GM12875 (cell line): Measurements from ENCODE around the gene RPL34.

Experiments used
- H3K4me3 ChIP-seq: one replicate; pipeline ENCODE4 v1.5.1; 2011; ENCODE audit warnings: low read depth, low read length, control low read depth
- CTCF ChIP-seq: IDR thresholded peaks from 2 replicates; pipeline ENCODE4 v1.5.1; 2011; ENCODE audit warnings: low read depth, mild to moderate bottlenecking, control low read depth, inconsistent platforms, low read length, moderate library complexity, borderline replicate concordance; ENCODE audit not compliant: insufficient read depth

The RPL34 gene

GRCh38 chr4:108620101-108620932 is at the start of gene RPL34:
Gene RPL34 (plus strand): TSS chr4:108620576. CDS start chr4:108621960, 1,384 bp downstream.
- no peak for TF ChIP-seq CTCF
- H3K4me3 ChIP-seq: peak within 1 kb of the TSS; percentile 65

GRCh38 chr4:108570993-108571569 is 49.3 kb upstream of the RPL34 start:
- TF ChIP-seq CTCF: no peak
- no peak overlapping the region for H3K4me3 ChIP-seq

- H3K4me3 ChIP-seq: no peak overlapping the region
- TF ChIP-seq CTCF: no peak
Measured at GRCh38 chr4:108574402-108574801, 46.0 kb upstream of the RPL34 start.

- no peak for TF ChIP-seq CTCF
Measured at GRCh38 chr4:108581083-108581482, 39.3 kb upstream of the RPL34 start.

GRCh38 chr4:108586778-108587177 is 33.6 kb upstream of the RPL34 start:
- no peak for TF ChIP-seq CTCF
- no peak overlapping the region for H3K4me3 ChIP-seq

More at GRCh38 chr4:108581083-108581482, 39.3 kb upstream of the RPL34 start:
- H3K4me3 ChIP-seq: no peak overlapping the region

GRCh38 chr4:108588878-108589277 is 31.5 kb upstream of the RPL34 start:
- TF ChIP-seq CTCF: no peak
- H3K4me3 ChIP-seq: no peak overlapping the region

- H3K4me3 ChIP-seq: no peak overlapping the region
- no peak for TF ChIP-seq CTCF
Measured at GRCh38 chr4:108589961-108590360, 30.4 kb upstream of the RPL34 start.
